Neutrophil (primary cell): Measurements from ENCODE around the gene MAP3K6.

Experiments
- H3K27ac ChIP-seq: fragments of 200-600 bp; sonication (generic); 2 replicates; pipeline ENCODE4 v1.5.1; 2016; ENCODE audit warnings: mild to moderate bottlenecking, moderate library complexity
- H3K27me3 ChIP-seq: fragments of 200-600 bp; sonication (generic); 2 replicates; pipeline ENCODE4 v1.6.0; 2016; ENCODE audit warnings: mild to moderate bottlenecking
- H3K36me3 ChIP-seq: fragments of 200-600 bp; sonication (generic); 2 replicates; pipeline ENCODE4 v1.5.1; 2017
- H3K4me1 ChIP-seq, 2 experiments: fragments of 200-600 bp in 1 of 2; sonication (generic) in 1 of 2; 1 replicate in 1 of 2; 2 replicates in 1 of 2; pipeline versions ENCODE4 v1.5.1 to v1.6.1; 2013 to 2016; ENCODE audit warnings: low read depth in 1 of 2, low read length in 1 of 2, mild to moderate bottlenecking in 1 of 2, moderate library complexity in 1 of 2; ENCODE audit not compliant: control insufficient read depth in 1 of 2, insufficient read depth in 1 of 2
- H3K4me3 ChIP-seq, 2 experiments: fragments of 200-600 bp in 1 of 2; sonication (generic) in 1 of 2; 1 replicate in 1 of 2; 2 replicates in 1 of 2; pipeline ENCODE4 v1.5.1; 2013 to 2016; ENCODE audit warnings: low read depth in 1 of 2, low read length in 1 of 2, mild to moderate bottlenecking in 1 of 2, moderate library complexity in 1 of 2
- H3K9me3 ChIP-seq: fragments of 200-600 bp; sonication (generic); 2 replicates; pipeline ENCODE4 v1.5.1; 2016
- TF ChIP-seq, protein P1 (sequence below): fragments of 200-600 bp; sonication (generic); IDR thresholded peaks from 2 replicates; pipeline ENCODE4 v1.5.1; 2016; ENCODE audit warnings: antibody characterized with exemption

MAP3K6 gene

DNA sequence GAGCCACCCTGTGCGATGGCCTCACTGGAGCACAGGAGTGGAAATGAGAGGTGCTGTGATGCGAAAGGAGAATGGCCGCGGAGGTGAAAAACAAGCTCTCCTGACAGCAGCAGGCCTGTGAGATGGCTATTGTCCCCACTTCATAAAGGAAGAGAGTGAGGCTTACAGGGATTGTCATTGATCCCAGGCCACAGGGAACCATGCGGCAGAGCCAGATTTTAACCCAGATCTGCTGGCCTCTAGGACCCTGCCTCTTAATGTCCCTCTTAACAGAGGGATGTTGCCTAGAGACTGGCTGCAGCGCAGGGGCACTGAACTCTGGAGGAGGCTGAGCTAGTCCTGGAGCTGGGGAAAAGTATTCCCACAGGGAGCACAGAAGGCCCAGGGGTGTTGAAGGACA, 28.0 kb downstream of the MAP3K6 start:
- Histone ChIP-seq H3K36me3 (peaks cover 31% of the 10 kb centered on the region), H3K9me3 (no peaks in the 10 kb centered on the region), H3K4me1 (peaks cover 44 to 45% of the 10 kb centered on the region in 2 experiments), H3K4me3 (no peak overlapping the region), H3K27ac (peak overlapping the region; percentile 57), H3K27me3 (no peaks in the 10 kb centered on the region)
- TF ChIP-seq, protein P1, sequence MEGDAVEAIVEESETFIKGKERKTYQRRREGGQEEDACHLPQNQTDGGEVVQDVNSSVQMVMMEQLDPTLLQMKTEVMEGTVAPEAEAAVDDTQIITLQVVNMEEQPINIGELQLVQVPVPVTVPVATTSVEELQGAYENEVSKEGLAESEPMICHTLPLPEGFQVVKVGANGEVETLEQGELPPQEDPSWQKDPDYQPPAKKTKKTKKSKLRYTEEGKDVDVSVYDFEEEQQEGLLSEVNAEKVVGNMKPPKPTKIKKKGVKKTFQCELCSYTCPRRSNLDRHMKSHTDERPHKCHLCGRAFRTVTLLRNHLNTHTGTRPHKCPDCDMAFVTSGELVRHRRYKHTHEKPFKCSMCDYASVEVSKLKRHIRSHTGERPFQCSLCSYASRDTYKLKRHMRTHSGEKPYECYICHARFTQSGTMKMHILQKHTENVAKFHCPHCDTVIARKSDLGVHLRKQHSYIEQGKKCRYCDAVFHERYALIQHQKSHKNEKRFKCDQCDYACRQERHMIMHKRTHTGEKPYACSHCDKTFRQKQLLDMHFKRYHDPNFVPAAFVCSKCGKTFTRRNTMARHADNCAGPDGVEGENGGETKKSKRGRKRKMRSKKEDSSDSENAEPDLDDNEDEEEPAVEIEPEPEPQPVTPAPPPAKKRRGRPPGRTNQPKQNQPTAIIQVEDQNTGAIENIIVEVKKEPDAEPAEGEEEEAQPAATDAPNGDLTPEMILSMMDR, result no peak

- Histone ChIP-seq H3K4me1 (peaks cover 25 to 39% of the 10 kb centered on the region in 2 experiments), H3K36me3 (peaks cover 51% of the 10 kb centered on the region), H3K27me3 (no peaks in the 10 kb centered on the region), H3K27ac (no peak overlapping the region), H3K9me3 (no peaks in the 10 kb centered on the region), H3K4me3 (no peak overlapping the region)
- TF ChIP-seq, protein P1, result no peak
These were observed 30.0 kb downstream of the MAP3K6 start for GRCh38 chr1:27336756-27337155.

DNA sequence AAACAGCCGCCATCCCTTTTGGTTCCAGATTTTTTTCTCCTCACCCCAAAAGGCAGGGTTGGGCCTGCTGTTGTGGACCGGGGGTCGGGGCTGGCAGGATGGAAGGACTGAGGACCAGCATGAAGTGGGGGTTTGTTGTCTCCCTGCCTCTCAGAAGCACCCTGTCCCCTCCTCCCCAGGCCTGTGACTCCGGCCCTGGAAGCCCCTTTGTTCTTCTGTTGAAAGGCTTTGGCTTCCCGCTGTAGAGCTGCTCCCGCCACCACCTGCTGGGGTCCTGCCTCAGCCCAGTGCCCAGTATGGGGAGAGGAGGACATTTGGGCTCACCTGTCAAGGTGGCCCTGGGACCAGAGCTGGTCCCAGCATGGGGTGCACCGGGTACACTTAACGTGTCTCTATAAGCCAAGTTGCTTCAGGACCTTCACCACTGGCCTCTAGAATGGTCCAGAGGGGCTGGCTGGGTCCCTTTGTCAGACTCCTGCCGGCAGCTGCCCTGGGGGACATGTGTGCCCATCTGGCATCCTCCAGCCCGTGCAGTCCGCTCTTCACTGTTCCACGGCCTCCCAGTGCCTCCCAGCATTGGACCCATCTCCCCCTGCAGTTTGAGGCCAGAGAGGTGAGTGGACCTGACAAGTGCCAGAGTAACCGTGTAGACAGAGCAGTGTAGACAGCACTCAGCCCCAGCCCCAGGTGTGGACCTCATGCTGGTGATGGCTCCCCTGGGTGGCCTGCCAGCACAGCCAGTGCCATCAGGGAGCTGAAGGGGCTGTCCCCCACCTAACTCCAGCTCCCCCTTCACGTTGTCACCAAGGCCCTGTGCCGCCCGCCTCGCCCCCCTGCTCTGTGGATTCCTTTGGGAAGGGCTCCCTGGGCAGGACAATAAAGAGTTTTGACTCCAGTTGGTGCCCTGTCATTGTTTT, 31.0 kb downstream of the MAP3K6 start:
- H3K27me3 ChIP-seq, result no peaks in the 10 kb centered on the region
- no peaks in the 10 kb centered on the region for H3K9me3 ChIP-seq
- TF ChIP-seq, protein P1, result no peak
- H3K27ac ChIP-seq, result no peak overlapping the region
- peaks cover 15 to 29% of the 10 kb centered on the region in 2 experiments for H3K4me1 ChIP-seq
- no peak overlapping the region for H3K4me3 ChIP-seq
- H3K36me3 ChIP-seq, result peaks cover 60% of the 10 kb centered on the region

DNA sequence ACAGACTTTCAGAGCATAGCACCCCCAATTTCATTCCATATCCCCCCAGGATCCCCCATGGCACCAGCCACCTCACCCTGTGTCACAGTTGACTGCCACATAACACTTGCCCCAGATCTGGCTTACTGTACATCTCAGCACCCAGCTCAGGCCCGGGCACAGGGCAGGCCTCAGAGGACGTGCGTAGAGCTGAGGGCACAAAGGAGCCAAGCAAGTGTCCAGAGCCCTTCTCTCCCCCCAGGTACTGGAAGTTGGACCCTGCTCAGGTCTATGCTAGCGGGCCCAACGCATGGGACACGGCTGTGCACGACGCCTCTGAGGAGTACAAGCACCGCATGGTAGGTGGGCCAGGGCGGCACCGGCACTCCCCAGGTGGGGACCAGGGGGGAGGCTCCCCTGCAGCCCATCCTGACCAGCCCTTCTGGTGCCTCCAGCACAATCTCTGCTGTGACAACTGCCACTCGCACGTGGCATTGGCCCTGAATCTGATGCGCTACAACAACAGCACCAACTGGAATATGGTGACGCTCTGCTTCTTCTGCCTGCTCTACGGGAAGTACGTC, 33.0 kb downstream of the MAP3K6 start:
- TF ChIP-seq, protein P1, result no peak
- Histone ChIP-seq H3K27ac (no peak overlapping the region), H3K4me1 (peaks cover 2 to 14% of the 10 kb centered on the region in 2 experiments), H3K36me3 (peaks cover 65% of the 10 kb centered on the region), H3K4me3 (no peak overlapping the region), H3K9me3 (no peaks in the 10 kb centered on the region), H3K27me3 (no peaks in the 10 kb centered on the region)

GRCh38 chr1:27332536-27333281, 34.1 kb downstream of the MAP3K6 start:
- H3K27me3 ChIP-seq, result no peaks in the 10 kb centered on the region
- no peak overlapping the region for H3K4me3 ChIP-seq
- no peaks in the 10 kb centered on the region for H3K9me3 ChIP-seq
- H3K36me3 ChIP-seq, result peaks cover 71% of the 10 kb centered on the region
- H3K4me1 ChIP-seq, result peaks cover 0 to 11% of the 10 kb centered on the region in 2 experiments
- TF ChIP-seq, protein P1, result peak; percentile 88
- peak overlapping the region; percentile 54 for H3K27ac ChIP-seq
